SU-DHL-6 (cell line): ENCODE data around the gene TOP1.

Experiments used
- CTCF ChIP-seq: fragments of 200-600 bp; sonication (generic); IDR thresholded peaks from one replicate; pipeline ENCODE4 v1.5.1; 2017; ENCODE audit warnings: antibody characterized with exemption, mild to moderate bottlenecking, low read length, moderate library complexity; ENCODE audit not compliant: insufficient read depth, poor library complexity, severe bottlenecking
- EZH2phosphoT487 ChIP-seq: fragments of 200-600 bp; sonication (generic), shearing (Covaris generic); conservative IDR thresholded peaks from 2 replicates; pipeline ENCODE4 v1.6.1; 2018; ENCODE audit warnings: mild to moderate bottlenecking, antibody characterized with exemption, low read length, moderate library complexity, mixed read lengths

DNA sequence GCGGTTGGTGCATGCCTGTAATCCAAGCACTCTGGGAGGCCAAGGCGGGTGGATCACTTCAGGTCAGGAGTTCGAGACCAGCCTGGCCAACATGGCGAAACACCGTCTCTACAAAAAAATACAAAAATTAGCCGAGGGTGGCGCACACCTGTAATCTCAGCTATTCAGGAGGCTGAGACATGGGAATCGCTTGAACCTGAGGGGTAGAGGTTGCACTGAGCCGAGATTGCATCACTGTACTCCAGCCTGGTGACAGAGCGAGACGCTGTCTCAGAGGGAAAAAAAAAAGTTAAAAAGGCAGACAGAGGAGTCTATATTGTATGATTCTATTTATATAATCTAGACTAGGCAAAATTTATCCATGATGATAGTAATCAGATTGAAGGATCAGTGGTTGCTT, 81.4 kb downstream of the TOP1 start:
- TF ChIP-seq EZH2phosphoT487 = no peak
- TF ChIP-seq CTCF = no peak
